HG03039 (cell line): ENCODE data around the gene EIF2B2.

Experiments used
- ATAC-seq: cut with Tn5 transposase; IDR thresholded peaks from one replicate; pipeline ENCODE4 v1.9.1; 2021; ENCODE audit warnings: mild to moderate bottlenecking, moderate library complexity; ENCODE audit not compliant: unreplicated experiment

Gene EIF2B2

DNA sequence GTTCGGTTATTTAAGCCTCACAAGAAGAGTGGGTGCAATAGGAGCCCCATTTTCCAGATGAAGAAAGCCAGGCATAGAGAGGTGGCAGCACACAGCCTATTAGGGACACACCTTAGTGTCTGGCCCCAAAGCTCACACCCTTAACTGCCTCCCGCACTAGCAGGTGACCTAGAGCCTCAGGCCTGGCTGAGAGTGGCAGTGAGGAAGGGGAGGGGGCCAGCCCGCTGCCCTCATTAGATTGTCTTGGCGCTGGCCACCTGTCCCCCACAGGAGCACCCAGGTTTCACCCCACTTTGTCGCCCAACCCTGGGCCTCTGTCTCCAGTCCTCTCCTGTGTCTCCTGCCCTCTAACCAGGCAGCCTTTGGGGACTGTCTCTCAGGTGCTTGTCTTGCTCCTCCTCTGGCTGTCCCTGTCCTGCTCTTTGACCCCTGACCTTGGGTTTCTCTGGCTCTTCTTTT, 28.8 kb upstream of the EIF2B2 start:
- no peak for ATAC-seq

DNA sequence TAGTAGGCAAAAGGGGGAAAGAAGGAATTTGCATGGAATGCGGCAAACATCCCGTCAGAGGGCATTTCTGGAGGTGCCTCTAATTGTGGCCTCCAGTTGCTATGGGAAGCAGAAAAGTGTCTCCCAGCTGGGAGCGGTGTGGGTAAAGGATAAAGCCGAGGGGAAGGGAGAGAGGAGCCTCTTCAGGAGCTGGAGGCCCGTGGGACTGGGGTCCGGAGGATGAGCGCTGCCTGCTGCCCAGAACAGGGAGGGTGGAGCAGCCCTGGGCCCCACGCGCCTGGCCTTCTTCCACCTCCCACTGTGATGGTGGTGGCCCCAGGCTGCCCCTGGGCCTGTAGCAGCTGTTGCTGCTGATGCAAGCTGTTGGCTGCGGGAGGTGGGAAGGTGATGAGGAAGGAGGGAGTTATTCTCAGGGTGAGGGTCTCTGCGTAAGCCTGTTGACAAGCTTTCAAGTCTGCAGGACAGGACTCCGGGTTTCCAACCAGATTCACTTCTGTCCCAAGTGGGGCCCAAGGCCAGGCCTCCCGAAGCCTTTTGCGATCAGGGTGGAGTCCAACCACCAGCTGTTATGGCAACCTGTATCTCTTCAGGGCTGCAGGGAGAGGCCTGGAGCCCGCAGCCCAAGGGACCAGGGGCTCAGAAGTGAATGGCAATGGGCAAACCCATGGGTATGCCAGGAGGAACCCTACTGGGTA, 28.2 kb upstream of the EIF2B2 start:
- no peak for ATAC-seq

DNA sequence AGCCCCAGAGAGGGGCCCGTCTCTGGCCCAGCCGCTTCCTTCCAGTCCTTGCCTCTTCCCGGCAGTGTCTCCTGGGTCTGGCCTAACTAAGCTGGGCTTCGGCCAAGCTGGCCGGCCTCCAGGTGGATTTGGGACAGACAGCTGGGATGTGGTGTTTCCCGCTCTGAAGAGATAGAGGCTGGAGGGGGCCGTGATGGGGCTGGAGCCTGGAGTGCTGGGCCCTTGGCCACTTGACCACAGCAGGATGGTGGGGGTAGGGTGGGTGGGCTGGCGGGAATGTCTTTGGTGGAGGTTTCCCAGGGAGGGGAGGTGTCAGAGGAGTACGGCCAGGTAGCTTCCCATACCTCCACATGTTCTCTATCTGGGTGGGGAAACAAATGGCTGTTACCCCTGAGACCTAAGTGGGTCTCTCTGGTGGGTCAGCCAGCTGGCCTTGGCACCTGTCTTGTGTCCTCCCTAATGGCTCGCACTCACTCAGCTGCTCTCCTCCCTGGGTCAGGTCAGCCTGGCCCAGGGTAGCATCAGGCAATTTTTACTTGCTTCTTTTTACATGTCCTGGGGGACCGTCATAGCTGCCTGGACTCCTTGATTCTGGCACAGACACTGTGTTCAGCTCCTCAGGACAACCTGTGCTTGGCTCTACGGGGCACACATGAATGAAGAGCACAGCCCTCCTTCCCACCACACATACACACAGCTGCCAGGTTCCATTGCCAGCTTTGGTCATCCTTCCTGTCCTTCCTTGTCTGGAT, 27.5 kb upstream of the EIF2B2 start:
- ATAC-seq: no peak

DNA sequence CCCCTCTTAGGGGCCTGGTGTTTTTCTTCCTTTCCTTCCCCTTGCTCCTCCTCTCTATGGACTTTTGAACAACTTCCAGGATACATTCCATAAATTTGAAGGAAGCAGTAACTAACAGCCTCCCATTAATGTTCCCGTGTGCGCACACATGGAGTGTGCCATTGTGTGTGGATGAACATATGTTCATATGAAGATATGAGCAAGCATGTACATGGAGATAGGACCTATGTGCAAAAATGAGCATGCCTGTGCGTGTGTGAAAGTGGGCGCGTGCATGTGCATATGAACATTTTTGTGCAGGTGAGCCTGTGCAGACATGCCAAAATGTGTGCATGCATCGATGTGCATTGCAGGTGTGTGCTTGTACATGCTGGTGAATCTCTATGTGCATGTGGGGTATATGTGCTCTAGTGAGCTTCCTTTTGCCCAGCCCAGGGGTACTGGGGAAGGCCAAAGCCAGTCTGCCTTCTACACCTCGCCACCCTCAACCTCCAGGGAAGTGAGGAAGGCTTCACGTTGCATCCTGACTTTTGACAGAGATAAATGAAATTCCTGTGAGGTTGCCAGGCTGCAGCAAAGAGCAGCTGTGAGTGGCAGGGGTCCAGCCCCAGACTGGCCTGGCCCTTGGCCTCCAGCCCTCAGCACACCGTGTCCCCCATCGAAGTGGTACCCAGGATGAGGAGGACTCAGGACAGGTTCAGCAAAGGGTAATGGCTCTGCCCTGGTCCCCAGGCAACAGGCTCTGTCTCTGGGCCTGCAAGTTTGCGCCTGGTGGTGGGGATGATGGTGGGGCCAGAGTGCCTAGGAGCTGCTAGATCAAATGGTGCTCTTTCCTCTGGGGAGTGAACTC, 26.2 kb upstream of the EIF2B2 start:
- ATAC-seq: no peak

DNA sequence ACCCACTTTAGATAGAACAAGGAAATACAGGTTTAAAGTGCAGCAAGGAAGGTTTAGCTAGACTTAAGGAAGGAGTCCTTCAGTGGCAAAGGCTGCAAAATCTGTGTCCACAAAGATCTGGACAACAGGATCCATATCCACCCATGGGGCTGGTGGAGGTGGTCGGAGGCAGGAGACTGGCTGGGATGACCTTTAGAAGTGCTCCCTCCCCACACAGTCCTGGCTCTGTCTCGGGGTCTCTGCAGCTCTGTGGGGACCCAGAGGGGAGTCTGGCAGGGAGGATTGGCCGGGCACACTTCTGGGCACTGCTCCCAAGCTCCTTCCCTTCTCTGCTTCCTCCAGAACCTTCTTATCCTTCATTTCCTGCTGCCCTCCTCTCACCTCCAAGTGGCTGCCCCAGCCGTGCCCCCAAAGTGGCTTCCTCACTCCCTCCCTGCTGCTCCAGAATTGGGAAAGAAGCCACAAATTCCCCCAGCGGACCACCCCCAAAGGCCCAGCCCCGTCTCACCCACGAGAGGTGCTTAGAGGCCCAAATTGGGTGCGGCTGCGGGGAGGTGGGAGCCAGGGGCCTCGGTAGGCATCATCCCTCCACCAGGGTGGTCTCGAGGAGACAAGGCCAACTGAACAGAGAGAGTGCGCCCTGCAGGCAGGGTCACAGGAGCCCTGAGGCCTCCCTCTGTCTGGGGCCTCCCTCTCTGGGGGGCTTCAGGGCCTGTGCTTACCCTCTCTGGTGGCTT, 25.4 kb upstream of the EIF2B2 start:
- no peak for ATAC-seq

DNA sequence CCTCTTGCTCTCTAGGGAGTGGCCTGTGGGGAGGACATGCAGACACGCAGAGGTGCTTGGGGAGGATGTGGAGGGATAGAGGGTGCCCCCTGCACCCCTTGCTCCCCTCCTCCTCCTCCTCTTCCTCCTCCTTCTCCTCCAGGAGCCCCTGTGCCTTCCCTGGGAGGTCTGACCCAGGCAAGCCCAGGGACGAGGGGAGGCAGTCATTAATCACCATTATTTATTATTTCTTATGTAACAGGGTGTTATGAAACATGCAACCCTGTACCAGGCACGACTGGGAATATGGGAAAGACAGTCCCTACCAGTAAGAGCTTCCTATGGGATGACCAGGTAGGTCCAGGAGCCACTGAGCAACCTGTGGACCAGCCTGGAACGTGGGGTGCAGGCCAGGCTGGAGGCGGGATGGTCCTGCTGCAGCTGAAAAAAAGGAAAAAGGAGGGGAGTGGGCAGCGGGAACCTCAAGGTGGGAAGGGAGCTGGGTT, 24.8 kb upstream of the EIF2B2 start:
- ATAC-seq: no peak

- no peak for ATAC-seq
These were observed 24.2 kb upstream of the EIF2B2 start for GRCh38 chr14:74978416-74978947.

DNA sequence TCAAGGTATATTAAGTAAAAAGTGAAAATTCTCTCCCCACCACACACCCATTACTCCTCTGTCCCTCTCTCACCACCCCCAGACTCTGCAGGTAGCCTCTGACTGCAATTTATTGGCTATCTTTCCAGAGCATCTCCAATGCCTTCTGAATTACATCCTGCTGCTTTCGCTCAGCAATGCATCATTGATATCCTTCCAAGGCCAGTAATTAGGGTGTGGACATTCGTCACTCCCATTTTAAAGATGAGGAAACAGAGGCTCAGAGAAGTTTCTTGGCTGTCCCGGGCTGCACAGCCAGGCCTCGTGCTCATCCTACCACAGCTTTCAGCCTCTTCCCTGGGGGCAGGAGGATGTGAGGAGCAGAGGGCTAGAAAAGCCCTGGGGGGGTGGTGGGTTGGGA, 23.7 kb upstream of the EIF2B2 start:
- no peak for ATAC-seq

GRCh38 chr14:74979442-74980397, 23.0 kb upstream of the EIF2B2 start:
- no peak for ATAC-seq

DNA sequence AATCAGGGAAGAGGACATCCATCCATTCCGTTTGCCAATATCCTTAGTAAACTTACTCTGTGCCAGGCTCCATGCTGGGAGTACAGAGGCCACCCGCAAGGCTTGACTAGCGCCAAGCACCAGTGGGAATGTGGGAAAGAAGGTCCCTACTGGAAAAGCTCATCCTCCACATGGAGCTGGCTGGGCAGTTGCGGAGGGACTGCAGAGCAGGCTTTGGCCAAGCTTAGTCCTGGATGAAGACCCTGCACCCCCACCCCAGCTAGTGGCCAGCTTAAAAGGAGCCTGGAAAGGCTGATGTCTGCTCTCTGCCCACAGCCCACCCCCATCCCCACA, 22.4 kb upstream of the EIF2B2 start:
- no peak for ATAC-seq

- ATAC-seq: no peak
These were observed 21.8 kb upstream of the EIF2B2 start for GRCh38 chr14:74980731-74981461.

- no peak for ATAC-seq
These were observed 21.3 kb upstream of the EIF2B2 start for GRCh38 chr14:74981462-74981782.

GRCh38 chr14:74981833-74982232, 20.9 kb upstream of the EIF2B2 start:
- no peak for ATAC-seq

DNA sequence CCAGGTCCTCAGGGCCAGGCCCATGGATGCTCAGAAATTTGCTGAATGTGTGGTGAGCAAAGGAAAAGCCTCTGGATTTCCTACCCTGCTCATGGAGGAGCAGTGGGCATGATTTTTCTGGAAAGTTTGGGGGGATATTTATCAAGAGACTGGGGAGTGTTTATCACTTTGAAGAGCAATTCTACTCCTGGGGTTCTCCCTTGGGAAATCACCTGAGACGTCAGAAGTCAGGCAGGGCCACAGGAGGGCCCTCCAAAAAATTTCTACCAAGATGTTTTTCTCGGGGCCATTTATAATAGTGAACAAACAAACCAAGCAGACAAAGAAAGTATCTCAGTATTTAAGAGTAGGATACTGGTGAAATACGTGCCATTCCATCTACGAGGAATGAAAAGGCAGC, 20.1 kb upstream of the EIF2B2 start:
- no peak for ATAC-seq

DNA sequence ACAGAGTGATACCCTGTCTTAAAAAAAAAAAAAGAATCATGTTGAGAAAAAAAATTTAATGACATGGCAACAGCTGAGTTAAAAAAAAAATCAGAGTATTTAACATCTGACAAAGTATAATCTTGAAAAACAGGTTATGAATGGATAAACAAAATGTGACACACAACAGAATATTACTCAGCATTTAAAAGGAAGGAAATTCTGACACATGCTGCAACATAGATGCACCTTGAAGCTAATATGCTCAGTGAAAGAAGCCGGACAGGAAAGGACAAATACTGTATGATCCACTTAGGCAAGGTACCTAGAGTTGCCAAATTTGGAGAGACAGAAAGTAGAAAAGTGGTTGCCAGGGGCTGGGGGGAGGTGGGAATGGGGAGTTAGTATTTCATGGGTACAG, 19.4 kb upstream of the EIF2B2 start:
- no peak for ATAC-seq

DNA sequence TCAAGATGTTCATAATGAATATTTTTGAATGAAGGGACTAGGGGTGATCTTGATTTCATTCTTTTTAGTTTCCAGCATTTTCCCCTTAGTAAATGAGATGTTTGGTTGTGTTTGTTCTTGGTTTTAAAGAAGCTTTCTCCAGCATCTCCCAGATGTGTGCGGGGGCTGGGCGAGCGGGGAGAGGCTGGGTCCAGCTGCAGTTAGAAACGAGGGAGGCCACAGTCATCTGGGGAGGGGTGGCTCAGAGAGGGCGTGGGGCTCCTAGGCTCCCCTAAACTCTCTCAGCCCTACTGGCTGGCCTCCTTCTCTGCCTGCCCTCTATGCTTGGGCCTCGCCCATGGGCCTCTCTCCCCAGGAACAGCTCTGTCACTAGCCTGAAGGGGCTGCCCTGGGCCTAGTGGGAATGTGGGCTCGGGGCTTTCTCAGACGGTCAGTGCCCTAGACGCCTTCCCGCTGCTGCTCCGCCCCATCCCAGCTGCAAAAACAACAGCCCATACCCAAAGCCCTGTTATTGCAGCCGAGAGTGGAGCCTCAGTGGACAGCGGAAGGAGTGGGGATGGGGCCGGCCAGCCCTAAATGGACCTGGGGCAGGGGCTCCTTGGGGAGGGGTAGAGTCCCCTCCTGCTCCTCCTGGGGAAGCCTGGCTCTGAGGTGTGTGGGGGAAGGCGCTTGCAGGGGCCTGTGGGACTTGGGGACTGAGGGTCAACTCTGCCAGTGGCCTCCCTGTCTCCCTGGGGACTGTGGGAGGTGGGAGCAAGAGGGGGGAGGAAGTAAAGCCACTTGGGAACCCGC, 18.3 kb upstream of the EIF2B2 start:
- no peak for ATAC-seq

DNA sequence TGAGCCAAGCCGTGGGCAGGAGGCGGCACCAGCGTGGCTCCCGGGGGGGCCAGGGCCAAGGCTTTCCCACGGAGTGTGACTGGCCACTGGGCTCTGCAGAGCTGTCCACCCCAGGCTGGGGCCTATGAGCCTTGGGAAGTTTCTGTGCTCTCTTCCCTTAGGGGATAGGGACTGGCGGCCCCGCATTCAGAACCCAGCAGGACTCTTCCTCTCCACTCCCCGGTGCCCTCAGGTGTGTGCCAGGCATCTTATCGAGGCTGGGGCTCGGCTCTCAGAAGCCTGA, 17.8 kb upstream of the EIF2B2 start:
- ATAC-seq: no peak

GRCh38 chr14:74985806-74986205, 16.9 kb upstream of the EIF2B2 start:
- ATAC-seq: no peak
